ENCODE measurements around the gene NRP2.

DNA sequence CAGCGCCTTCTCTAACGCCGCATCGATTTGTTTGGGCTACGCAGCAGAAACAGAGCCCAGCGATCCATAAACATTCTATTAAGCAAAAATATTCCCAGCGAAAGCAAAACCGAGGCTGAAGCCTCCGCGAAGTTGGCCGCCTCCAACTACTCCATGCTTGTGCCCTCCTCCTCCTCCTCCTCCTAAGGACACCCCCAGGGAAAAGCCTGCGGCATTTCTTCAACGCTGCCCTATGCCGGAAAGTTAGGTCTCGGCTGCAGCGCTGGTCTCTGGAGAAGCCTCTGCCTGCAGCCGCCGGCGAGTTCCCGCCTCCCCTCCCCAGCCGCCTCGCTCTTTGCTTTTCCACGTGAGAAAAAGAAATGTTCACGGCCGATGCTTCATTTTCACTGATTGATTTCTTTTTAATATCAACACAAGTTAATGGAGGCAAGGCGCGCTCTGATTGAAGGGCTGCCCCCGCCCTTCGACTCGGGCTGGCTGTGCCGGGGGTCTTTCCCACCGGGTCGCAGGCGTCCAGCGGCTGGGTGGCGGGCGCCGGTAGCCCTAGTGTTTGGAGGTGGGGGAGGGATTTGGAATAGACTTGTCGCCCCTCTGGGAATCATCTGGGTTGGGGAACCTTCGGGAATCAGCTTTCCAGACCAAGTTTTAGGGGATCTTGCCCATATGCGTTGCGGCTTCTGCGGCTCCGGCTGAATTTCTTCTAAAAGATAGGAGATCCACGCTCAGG lies 3.9 kb downstream of the NRP2 start:
- TF ChIP-seq, protein P1, sequence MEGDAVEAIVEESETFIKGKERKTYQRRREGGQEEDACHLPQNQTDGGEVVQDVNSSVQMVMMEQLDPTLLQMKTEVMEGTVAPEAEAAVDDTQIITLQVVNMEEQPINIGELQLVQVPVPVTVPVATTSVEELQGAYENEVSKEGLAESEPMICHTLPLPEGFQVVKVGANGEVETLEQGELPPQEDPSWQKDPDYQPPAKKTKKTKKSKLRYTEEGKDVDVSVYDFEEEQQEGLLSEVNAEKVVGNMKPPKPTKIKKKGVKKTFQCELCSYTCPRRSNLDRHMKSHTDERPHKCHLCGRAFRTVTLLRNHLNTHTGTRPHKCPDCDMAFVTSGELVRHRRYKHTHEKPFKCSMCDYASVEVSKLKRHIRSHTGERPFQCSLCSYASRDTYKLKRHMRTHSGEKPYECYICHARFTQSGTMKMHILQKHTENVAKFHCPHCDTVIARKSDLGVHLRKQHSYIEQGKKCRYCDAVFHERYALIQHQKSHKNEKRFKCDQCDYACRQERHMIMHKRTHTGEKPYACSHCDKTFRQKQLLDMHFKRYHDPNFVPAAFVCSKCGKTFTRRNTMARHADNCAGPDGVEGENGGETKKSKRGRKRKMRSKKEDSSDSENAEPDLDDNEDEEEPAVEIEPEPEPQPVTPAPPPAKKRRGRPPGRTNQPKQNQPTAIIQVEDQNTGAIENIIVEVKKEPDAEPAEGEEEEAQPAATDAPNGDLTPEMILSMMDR (IDR thresholded peaks at IDR 0.05; ENCODE audit: insufficient read depth, low read depth, low read length), result no peak
- TF ChIP-seq EZH2 (IDR thresholded peaks at IDR 0.05; ENCODE audit: insufficient read depth, low read length), result no peak

Data from astrocyte (in vitro differentiated cells and primary cell).